Mucosa of rectum (tissue), 2 donors: ENCODE data around the gene ADD2.

Experiments
- H3K27ac ChIP-seq, 2 donors: one replicate each; pipeline ENCODE4 v1.7.0; 2013; ENCODE audit warnings: inconsistent platforms in 2 of 2, low read depth in 2 of 2, low read length in 2 of 2
- H3K27me3 ChIP-seq, 2 donors: one replicate each; pipeline ENCODE4 v1.7.0; 2013; ENCODE audit warnings: low read length in 2 of 2; ENCODE audit not compliant: control insufficient read depth in 2 of 2, insufficient read depth in 2 of 2
- H3K36me3 ChIP-seq, 2 donors: one replicate each; pipeline ENCODE4 v1.7.0; 2013; ENCODE audit warnings: low read length in 2 of 2; ENCODE audit not compliant: control insufficient read depth in 2 of 2, insufficient read depth in 2 of 2
- H3K4me1 ChIP-seq, 2 donors: one replicate each; pipeline ENCODE4 v1.7.0; 2013; ENCODE audit warnings: low read length in 2 of 2, mild to moderate bottlenecking in 1 of 2; ENCODE audit not compliant: control insufficient read depth in 2 of 2, insufficient read depth in 2 of 2
- H3K4me3 ChIP-seq, 2 donors: one replicate each; pipeline ENCODE4 v1.7.0; 2013; ENCODE audit warnings: low read length in 2 of 2
- H3K9ac ChIP-seq, 2 donors: one replicate each; pipeline ENCODE4 v1.7.0; 2013; ENCODE audit warnings: low read length in 2 of 2, low read depth in 1 of 2, mild to moderate bottlenecking in 1 of 2
- H3K9me3 ChIP-seq, 2 donors: one replicate each; pipeline ENCODE4 v1.7.0; 2013; ENCODE audit warnings: low read length in 2 of 2; ENCODE audit not compliant: control insufficient read depth in 2 of 2
- donor health status: healthy.
- donor health status: Normal muscosa, but diverticular disease.

The ADD2 gene

DNA sequence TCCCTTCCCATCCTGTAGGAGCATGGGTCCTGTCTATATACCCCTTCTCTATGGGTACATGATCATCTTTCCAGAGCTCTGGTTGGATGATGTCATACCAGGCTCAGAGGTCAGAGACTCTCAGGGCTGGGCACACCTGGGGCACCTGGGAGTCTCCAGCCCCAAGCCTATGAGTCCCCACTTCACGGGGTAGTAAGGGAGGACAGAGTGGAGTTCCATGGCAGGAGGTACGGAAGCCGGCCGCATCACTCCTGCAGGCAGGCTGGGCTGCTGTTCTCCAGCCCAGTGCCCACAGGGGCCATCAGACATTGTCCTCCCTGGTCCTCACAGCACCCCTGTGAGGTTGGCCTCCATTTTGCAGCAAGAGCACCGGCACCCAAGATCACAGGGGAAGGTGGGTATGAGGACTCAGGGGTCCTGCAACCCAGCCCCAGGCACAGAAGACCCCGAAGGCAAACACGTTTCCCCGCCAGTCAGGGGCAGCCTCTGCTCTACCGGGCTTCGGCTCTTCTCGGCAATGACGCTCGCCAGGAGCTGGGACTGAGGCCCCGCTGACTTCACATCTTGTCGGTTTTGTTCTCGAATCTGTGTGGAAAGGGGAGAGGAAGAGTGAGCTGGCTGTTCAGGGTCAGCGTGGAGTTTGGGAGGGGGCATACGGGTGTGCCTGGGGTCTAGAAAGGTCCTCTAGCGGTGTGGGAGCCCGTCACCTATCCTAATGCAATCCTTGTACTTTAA is 91.5 kb downstream of the ADD2 start:
- no peaks in the 10 kb centered on the region for H3K27me3 ChIP-seq
- H3K36me3 ChIP-seq: no peaks in the 10 kb centered on the region
- H3K9me3 ChIP-seq: no peaks in the 10 kb centered on the region
- no peak overlapping the region for H3K4me3 ChIP-seq
- H3K27ac ChIP-seq: no peak overlapping the region
- no peak overlapping the region for H3K9ac ChIP-seq
- no peaks in the 10 kb centered on the region for H3K4me1 ChIP-seq

DNA sequence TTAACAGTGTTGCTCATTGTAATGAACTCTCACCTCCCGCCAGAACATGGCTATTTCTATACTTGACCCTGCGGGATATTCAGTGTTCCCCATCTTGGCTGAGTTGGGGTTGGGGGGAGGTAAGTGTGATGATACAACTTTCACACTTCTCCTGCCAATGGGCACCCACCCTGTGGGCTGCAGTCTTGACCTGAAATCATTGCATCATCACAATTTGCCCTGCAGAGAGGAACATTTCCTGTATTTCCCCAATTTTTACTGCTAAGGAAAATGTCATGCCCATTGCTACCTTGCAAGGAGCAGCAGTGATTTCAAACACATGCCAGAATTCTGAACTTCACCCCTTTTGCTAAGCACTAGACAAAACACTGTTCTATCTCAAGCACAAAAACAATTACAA is 92.1 kb downstream of the ADD2 start:
- no peaks in the 10 kb centered on the region for H3K4me1 ChIP-seq
- H3K9ac ChIP-seq: no peak overlapping the region
- no peak overlapping the region for H3K27ac ChIP-seq
- H3K9me3 ChIP-seq: no peaks in the 10 kb centered on the region
- no peak overlapping the region for H3K4me3 ChIP-seq
- H3K36me3 ChIP-seq: no peaks in the 10 kb centered on the region
- no peaks in the 10 kb centered on the region for H3K27me3 ChIP-seq

GRCh38 chr2:70674636-70675430 is 93.2 kb downstream of the ADD2 start:
- Histone ChIP-seq H3K4me1 (no peaks in the 10 kb centered on the region), H3K36me3 (no peaks in the 10 kb centered on the region), H3K4me3 (no peak overlapping the region), H3K27ac (no peak overlapping the region), H3K9ac (no peak overlapping the region), H3K27me3 (no peaks in the 10 kb centered on the region), H3K9me3 (no peaks in the 10 kb centered on the region)

DNA sequence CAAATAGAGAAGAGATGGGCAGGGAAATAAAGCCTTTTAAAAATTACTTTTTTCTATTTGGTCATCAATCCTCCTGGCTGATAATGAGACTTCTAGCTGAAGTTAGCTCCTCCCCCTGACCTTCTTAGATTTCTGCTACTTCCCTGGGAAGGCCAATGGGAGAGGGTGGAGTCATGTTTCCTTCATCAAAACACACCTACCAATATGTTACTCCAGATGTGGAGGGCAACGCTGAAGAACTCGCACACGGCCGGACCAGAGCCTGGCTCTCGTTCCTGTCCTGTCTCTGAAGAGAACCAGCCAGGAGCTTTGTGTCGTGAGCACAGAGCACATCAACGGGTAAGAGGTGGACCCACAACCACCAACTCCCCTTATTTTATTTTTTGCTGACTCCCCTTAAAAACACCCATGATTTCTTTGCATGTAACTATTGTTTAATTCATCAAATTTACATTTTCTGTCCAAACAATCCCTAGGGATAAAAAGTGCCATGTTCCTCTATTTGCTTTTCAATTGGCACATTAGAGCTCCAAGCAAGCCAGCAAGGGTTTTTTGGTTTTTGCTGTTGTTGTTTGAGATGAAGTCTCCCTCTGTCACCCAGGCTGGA is 94.9 kb downstream of the ADD2 start:
- Histone ChIP-seq H3K9me3 (no peaks in the 10 kb centered on the region), H3K36me3 (no peaks in the 10 kb centered on the region), H3K27me3 (no peaks in the 10 kb centered on the region), H3K27ac (no peak overlapping the region), H3K4me3 (no peak overlapping the region), H3K4me1 (no peaks in the 10 kb centered on the region), H3K9ac (no peak overlapping the region)

DNA sequence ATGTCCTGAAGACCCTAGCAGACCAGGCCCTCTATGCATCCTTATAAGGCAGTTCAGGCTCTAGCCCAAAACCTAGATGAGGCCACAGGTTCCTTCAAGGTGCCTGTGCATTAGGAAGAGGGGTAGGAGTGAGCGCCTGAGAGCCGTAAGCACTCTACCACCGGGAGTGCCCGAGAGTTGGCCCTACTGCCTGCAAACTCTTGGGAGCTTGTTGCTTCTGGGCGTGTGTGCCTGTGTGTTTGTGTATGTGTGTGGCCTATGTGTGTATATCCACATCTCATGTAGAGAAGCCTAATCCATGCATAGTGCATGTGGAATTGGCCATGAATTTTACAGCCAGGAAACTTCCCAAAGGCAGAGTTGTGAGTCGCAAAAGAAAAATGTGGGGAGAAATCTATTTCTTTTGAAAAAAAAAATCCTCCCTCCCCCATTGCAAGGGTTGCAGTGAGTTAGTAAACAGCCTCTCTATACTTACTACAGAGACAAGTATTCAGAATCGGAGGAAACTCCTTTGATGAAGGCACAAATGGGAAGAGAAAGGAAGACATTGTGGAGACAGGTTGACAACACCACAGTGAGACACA is 96.8 kb downstream of the ADD2 start:
- H3K27ac ChIP-seq: no peak overlapping the region
- H3K9ac ChIP-seq: no peak overlapping the region
- H3K36me3 ChIP-seq: no peaks in the 10 kb centered on the region
- no peaks in the 10 kb centered on the region for H3K9me3 ChIP-seq
- H3K4me1 ChIP-seq: no peaks in the 10 kb centered on the region
- H3K4me3 ChIP-seq: no peak overlapping the region
- H3K27me3 ChIP-seq: no peaks in the 10 kb centered on the region

GRCh38 chr2:70670626-70671025 is 97.4 kb downstream of the ADD2 start:
- Histone ChIP-seq H3K9me3 (no peaks in the 10 kb centered on the region), H3K27me3 (no peaks in the 10 kb centered on the region), H3K27ac (no peak overlapping the region), H3K36me3 (no peaks in the 10 kb centered on the region), H3K4me1 (no peaks in the 10 kb centered on the region), H3K9ac (no peak overlapping the region), H3K4me3 (no peak overlapping the region)

DNA sequence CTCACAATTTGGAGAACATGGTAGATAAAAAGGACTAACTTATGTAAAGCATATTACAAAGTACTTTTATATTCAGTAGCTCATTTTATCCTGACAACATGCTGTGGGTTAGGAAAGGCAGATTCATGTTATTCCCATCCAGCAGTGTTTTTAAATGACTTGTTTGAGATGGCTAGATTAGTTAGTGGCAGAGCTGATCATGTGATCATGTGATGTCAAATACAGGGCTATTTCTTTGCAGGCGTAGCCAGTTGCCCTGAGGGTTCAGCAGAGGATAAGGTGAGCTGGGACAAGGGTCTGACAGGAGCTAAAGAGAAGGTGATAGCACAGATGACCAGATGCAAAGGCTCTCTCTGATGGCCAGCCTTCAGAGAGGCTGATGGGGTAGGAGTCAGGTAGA is 97.8 kb downstream of the ADD2 start:
- Histone ChIP-seq H3K27me3 (no peaks in the 10 kb centered on the region), H3K4me1 (no peaks in the 10 kb centered on the region), H3K27ac (no peak overlapping the region), H3K36me3 (no peaks in the 10 kb centered on the region), H3K4me3 (no peak overlapping the region), H3K9ac (no peak overlapping the region), H3K9me3 (no peaks in the 10 kb centered on the region)

- Histone ChIP-seq H3K36me3 (no peaks in the 10 kb centered on the region), H3K27ac (no peak overlapping the region), H3K27me3 (no peaks in the 10 kb centered on the region), H3K4me3 (no peak overlapping the region), H3K9ac (no peak overlapping the region), H3K9me3 (no peaks in the 10 kb centered on the region), H3K4me1 (no peaks in the 10 kb centered on the region)
These were observed 99.1 kb downstream of the ADD2 start for GRCh38 chr2:70668911-70669310.

GRCh38 chr2:70668432-70668831 is 99.6 kb downstream of the ADD2 start:
- Histone ChIP-seq H3K9ac (no peak overlapping the region), H3K4me1 (no peaks in the 10 kb centered on the region), H3K27me3 (no peaks in the 10 kb centered on the region), H3K4me3 (no peak overlapping the region), H3K9me3 (no peaks in the 10 kb centered on the region), H3K36me3 (no peaks in the 10 kb centered on the region), H3K27ac (no peak overlapping the region)

DNA sequence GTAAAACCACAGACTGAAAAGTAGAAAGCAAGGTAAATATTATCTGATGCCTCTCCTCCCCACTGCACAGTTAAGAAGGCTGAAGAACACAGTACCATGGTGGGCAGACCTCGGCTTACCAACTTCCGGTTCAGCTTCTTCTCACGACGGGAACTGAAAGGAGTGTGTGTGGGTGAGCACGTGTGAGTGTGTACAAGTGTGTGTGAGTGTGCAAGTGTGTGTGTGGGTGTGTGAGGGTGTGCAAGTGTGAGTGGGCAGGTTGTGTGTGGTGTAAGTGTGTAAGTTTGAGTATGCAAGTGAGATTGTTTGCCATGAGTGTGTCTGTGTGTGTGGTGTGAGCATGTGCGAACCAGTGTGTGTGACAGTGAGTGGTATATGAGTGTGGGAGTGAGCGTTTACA is 103.5 kb downstream of the ADD2 start:
- H3K4me3 ChIP-seq: no peak overlapping the region
- no peak overlapping the region for H3K27ac ChIP-seq
- H3K9ac ChIP-seq: no peak overlapping the region
- H3K27me3 ChIP-seq: peaks cover 0 to 3% of the 10 kb centered on the region in 2 donors
- no peaks in the 10 kb centered on the region for H3K9me3 ChIP-seq
- no peaks in the 10 kb centered on the region for H3K36me3 ChIP-seq
- no peaks in the 10 kb centered on the region for H3K4me1 ChIP-seq
